ENCODE results near the gene PAPOLA. TPM values are rescaled to one million over a fixed set of nuclear protein-coding genes. Genes with fewer than 3 reads are reported as not detected.

PAPOLA gene
- polyA plus RNA-seq, 2 of the 4 experiments (the other 2 are of a cell fraction): 105 to 273 TPM

DNA sequence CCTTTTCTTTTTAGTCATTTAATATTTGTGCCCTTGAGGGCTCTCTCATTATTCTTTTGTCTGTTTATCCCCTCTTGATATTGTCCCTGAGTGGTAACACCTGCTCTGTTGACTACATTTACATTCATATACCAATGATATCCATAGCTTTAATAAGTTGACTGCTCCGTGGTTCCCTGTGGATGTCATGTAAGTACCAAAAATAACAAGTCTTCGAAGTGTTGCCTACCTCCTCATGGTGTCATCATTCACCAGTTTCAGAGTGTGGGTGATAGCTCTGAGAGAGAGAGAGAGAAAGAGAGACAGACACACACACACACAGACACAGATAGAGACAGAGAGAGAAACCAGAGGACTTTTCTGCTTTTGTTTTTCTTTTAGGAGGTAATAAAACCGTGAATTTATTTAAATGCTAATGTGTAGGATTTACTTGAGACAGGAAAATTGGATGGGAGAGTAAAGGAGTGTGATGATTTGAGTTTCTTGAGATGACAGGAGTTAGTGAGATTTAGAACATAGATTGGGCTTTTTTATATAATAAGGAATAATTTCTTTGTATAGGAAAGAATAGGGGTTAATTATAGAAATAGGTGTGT lies 52.2 kb downstream of the PAPOLA start:
- Histone ChIP-seq H3K27ac (no peak overlapping the region), H3K4me1 (no peaks in the 10 kb centered on the region), H3K9me3 (no peaks in the 10 kb centered on the region), H3K4me2 (no peak overlapping the region), H3K4me3 (no peak overlapping the region)
- FAIRE-seq (peak; percentile 18), ATAC-seq (no peak), DNase-seq (ENCODE audit: low read depth in 1 of 2, low spot score in 1 of 2) (no peak)
- WGBS (ENCODE audit: missing lambda C conversion rate): 72% methylated on average over 3 of the region's 3 CpGs
- ChIA-PET POLR2A (no interaction called here), CTCF (interaction anchor here (4.1 kb wide), 1 partner anchor 13 kb away, joined by 26 read pairs; no protein-coding TSS in a partner anchor)
- TF ChIP-seq RCOR1 (IDR thresholded peaks at IDR 0.05; ENCODE audit: low read depth, low read length): no peak
- no peak for TF ChIP-seq POLR2AphosphoS2 (conservative IDR thresholded peaks at IDR 0.05; ENCODE audit: low read length)
- no peak for TF ChIP-seq MAZ (IDR thresholded peaks at IDR 0.05; ENCODE audit: borderline replicate concordance, low read depth, low read length)
- TF ChIP-seq HOXB5 (CRISPR knock-in tag; IDR thresholded peaks at IDR 0.05): no peak
- no peak for TF ChIP-seq BCL3 (IDR thresholded peaks at IDR 0.05)
- TF ChIP-seq RAD21 (conservative IDR thresholded peaks at IDR 0.05 in 1 of 2, IDR thresholded peaks at IDR 0.05 in 1 of 2): no peak
- TF ChIP-seq ZFP36 (IDR thresholded peaks at IDR 0.05; ENCODE audit: borderline replicate concordance, partially characterized antibody): no peak
- no peak for TF ChIP-seq CBX2 (IDR thresholded peaks at IDR 0.05; ENCODE audit: borderline replicate concordance, low read depth)
- TF ChIP-seq JUNB (IDR thresholded peaks at IDR 0.05): no peak
- TF ChIP-seq EHMT2 (IDR thresholded peaks at IDR 0.05; ENCODE audit: low read depth): no peak

DNA sequence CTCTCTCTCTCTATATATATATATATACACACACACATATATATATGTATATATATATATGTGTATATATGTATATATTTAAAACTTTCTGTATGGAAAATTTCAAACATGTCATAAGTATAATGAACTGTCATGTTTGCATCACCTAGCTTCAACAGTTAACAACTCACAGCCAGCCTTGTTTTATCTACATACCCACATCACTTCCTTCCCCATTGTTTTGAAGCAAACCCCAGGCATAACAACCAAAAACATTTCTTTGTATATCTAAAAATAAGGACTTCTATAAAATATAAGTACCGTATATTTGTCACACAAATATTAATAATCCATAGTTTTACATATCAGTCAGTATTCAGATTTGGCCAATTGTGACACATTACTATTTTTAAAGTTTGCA lies 57.4 kb downstream of the PAPOLA start:
- Histone ChIP-seq H3K9me3 (no peaks in the 10 kb centered on the region), H3K4me2 (no peak overlapping the region), H3K4me1 (peaks cover 3% of the 10 kb centered on the region; the same call in 1 of the 3 replicates), H3K27ac (no peak overlapping the region), H3K4me3 (no peak overlapping the region)
- no peak for TF ChIP-seq EHMT2 (IDR thresholded peaks at IDR 0.05; ENCODE audit: low read depth)
- no peak for TF ChIP-seq TP53 (CRISPR knock-in tag; IDR thresholded peaks at IDR 0.05)
- TF ChIP-seq HDAC2 (IDR thresholded peaks at IDR 0.05): no peak
- TF ChIP-seq HOXB13 (CRISPR knock-in tag; IDR thresholded peaks at IDR 0.05; ENCODE audit: low read depth): no peak
- no peak for TF ChIP-seq RFX5 (IDR thresholded peaks at IDR 0.05)
- TF ChIP-seq EHF (CRISPR knock-in tag; IDR thresholded peaks at IDR 0.05): no peak
- no peak for TF ChIP-seq CHD2 (IDR thresholded peaks at IDR 0.05; ENCODE audit: low read length, partially characterized antibody)
- no peak for TF ChIP-seq HOXB5 (CRISPR knock-in tag; IDR thresholded peaks at IDR 0.05)
- no peak for TF ChIP-seq NPAS2 (CRISPR knock-in tag; IDR thresholded peaks at IDR 0.05; ENCODE audit: borderline replicate concordance)
- TF ChIP-seq CBX2 (IDR thresholded peaks at IDR 0.05; ENCODE audit: borderline replicate concordance, low read depth): no peak
- DNase-seq (ENCODE audit: low read depth in 1 of 2, low spot score in 1 of 2) (no peak), FAIRE-seq (no peak), ATAC-seq (no peak)
- 95% methylated on average over 1 of the region's 1 CpG for WGBS (ENCODE audit: missing lambda C conversion rate)
- POLR2A ChIA-PET: no interaction called here
- CTCF ChIA-PET: interaction anchor here (0.8 kb wide), 1 partner anchor 182 kb away, joined by 3 read pairs; no protein-coding TSS in a partner anchor

DNA sequence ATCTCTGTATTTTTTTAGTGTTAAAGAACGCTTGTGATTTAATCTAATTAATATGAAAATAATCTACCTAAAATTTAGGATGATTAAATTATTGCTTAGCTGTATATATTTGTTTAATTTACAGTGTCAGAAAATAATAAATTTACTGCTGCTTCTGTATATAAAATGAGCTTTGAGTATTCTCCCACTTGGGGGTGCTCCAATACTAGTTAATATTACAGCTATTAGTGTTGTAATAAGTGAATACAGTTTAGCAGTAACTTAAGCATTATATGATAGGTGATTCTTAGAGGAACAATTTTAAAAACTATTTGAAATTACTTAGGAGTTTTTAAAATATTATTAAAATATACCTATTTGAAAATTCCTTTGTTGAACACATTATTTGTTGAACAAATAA lies 62.2 kb downstream of the PAPOLA start:
- FAIRE-seq (no peak), ATAC-seq (no peak), DNase-seq (ENCODE audit: low read depth in 1 of 2, low spot score in 1 of 2) (no peak)
- TF ChIP-seq, protein P1, sequence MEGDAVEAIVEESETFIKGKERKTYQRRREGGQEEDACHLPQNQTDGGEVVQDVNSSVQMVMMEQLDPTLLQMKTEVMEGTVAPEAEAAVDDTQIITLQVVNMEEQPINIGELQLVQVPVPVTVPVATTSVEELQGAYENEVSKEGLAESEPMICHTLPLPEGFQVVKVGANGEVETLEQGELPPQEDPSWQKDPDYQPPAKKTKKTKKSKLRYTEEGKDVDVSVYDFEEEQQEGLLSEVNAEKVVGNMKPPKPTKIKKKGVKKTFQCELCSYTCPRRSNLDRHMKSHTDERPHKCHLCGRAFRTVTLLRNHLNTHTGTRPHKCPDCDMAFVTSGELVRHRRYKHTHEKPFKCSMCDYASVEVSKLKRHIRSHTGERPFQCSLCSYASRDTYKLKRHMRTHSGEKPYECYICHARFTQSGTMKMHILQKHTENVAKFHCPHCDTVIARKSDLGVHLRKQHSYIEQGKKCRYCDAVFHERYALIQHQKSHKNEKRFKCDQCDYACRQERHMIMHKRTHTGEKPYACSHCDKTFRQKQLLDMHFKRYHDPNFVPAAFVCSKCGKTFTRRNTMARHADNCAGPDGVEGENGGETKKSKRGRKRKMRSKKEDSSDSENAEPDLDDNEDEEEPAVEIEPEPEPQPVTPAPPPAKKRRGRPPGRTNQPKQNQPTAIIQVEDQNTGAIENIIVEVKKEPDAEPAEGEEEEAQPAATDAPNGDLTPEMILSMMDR (IDR thresholded peaks at IDR 0.05): peak; percentile 6; the same call in 1 of the 3 replicates
- TF ChIP-seq ZC3H11A (IDR thresholded peaks at IDR 0.05): no peak
- POLR2A ChIA-PET: no interaction called here
- H3K4me2 ChIP-seq: no peak overlapping the region
- CTCF ChIA-PET: interaction anchor here (1.2 kb wide), 1 partner anchor 17 kb away, joined by 3 read pairs; no protein-coding TSS in a partner anchor
- no peaks in the 10 kb centered on the region for H3K9me3 ChIP-seq
- H3K4me3 ChIP-seq: no peak overlapping the region
- H3K27ac ChIP-seq: no peak overlapping the region
- H3K4me1 ChIP-seq: peaks cover 3% of the 10 kb centered on the region; the same call in 1 of the 3 replicates
- whole genome bisulfite sequencing (ENCODE audit: missing lambda C conversion rate): 56% methylated on average over 1 of the region's 1 CpG
